Measurements from ENCODE around the gene ANKS1A. TPM values are rescaled to one million over a fixed set of nuclear protein-coding genes. Genes with fewer than 3 reads are reported as not detected.
"Not testable (repeated sequence)": the region's sequence is repeated elsewhere in the genome, so short reads cannot be mapped to it uniquely, and the experiment has no call there.

The ANKS1A gene
- polyA plus RNA-seq, 1 of the 3 experiments (the other 2 are of a cell fraction), result 7.6 TPM

GRCh38 chr6:34877869-34878485 lies 11.1 kb upstream of the ANKS1A start (continued):
- no peak for TF ChIP-seq CTCF (IDR thresholded peaks at IDR 0.05)
- TF ChIP-seq REST (IDR thresholded peaks at IDR 0.05; ENCODE audit: low read depth, low read length), result no peak
- TF ChIP-seq USF2 (IDR thresholded peaks at IDR 0.05; ENCODE audit: borderline replicate concordance, low read depth, low read length), result no peak
- no peak for TF ChIP-seq NRF1 (IDR thresholded peaks at IDR 0.05; ENCODE audit: low read depth, low read length)
- no peak for TF ChIP-seq NFIC (IDR thresholded peaks at IDR 0.05; ENCODE audit: borderline replicate concordance)
- no peak for TF ChIP-seq SMC3 (IDR thresholded peaks at IDR 0.05; ENCODE audit: low read depth, low read length)
- TF ChIP-seq IRF3 (IDR thresholded peaks at IDR 0.05; ENCODE audit: low read depth, low read length), result no peak
- TF ChIP-seq GABPA (IDR thresholded peaks at IDR 0.05; ENCODE audit: low read depth), result no peak

- H2AFZ ChIP-seq (ENCODE audit: low read depth); H4K20me1 ChIP-seq (ENCODE audit: insufficient read depth); H3K27me3 ChIP-seq (ENCODE audit: insufficient read depth); H3K4me2 ChIP-seq; H3K9me2 ChIP-seq; DNase-seq; CTCF ChIA-PET; H3K9ac ChIP-seq; H3K4me1 ChIP-seq (ENCODE audit: control insufficient read depth in 1 of 2, insufficient read depth in 2 of 2, low read depth in 1 of 2, low read length in 1 of 2); H3K9me3 ChIP-seq; POLR2A ChIA-PET; H3K4me3 ChIP-seq (ENCODE audit: low read depth in 2 of 2, low read length in 1 of 2); H3K27ac ChIP-seq (ENCODE audit: low read depth in 2 of 2, low read length in 1 of 2): not testable (repeated sequence)
- Histone ChIP-seq H3K36me3 (replicated peaks in 1 of 2; ENCODE audit: control insufficient read depth in 1 of 2, insufficient read depth in 2 of 2, low read length in 1 of 2) (peaks cover 23 to 55% of the 10 kb centered on the region in 2 experiments), H3F3A (replicated peaks; ENCODE audit: insufficient read depth) (peaks cover 16% of the 10 kb centered on the region), H3K79me2 (ENCODE audit: insufficient read depth) (peaks cover 70% of the 10 kb centered on the region)
- WGBS (ENCODE audit: low lambda C conversion rate), result 91% methylated on average over 1 of the region's 1 CpG
Observed at GRCh38 chr6:34884073-34884472, 5.0 kb upstream of the ANKS1A start.
